Measurements from ENCODE around the gene ARHGAP24.

DNA sequence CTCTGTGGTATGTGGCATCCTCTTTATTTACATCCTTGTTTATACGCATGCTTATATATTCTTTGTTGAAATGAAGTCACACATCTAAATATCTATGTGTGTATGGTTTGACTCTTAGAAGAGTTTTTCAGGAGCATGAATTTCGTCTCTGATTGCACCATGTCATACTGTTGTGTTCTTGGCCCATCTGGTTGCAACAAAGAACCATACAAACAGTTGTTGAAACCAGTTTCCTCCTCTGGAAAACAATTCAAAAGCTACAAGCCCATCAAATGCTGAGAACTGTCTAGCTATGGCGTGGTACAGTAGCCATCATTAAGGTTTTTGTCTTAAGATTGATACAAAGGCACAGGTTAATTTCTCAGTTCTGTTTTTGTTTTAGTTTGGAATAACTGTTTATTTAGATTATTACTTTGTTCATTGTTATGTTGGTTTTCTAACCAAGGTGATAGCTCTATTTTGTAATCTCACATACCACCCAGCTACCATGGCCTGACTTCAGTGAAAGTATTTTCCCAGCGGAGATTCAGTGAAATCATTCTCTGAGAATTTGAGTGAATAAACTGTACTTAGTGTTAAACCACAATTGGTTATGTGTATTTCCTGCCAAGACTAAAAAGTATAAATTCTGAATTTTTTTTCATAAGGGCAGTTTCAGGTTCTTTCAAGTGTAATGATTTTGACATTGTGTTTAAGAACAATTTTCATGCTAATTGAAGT, 91.0 kb downstream of the ARHGAP24 start:
- no peak for TF ChIP-seq TAF1 (IDR thresholded peaks at IDR 0.05; ENCODE audit: borderline replicate concordance, insufficient read depth, low read length)
- TF ChIP-seq FOXP2 (optimal IDR thresholded peaks at IDR 0.05; ENCODE audit: borderline replicate concordance, extremely low read depth, extremely low read length, insufficient read depth), result no peak
- TF ChIP-seq, protein P1, sequence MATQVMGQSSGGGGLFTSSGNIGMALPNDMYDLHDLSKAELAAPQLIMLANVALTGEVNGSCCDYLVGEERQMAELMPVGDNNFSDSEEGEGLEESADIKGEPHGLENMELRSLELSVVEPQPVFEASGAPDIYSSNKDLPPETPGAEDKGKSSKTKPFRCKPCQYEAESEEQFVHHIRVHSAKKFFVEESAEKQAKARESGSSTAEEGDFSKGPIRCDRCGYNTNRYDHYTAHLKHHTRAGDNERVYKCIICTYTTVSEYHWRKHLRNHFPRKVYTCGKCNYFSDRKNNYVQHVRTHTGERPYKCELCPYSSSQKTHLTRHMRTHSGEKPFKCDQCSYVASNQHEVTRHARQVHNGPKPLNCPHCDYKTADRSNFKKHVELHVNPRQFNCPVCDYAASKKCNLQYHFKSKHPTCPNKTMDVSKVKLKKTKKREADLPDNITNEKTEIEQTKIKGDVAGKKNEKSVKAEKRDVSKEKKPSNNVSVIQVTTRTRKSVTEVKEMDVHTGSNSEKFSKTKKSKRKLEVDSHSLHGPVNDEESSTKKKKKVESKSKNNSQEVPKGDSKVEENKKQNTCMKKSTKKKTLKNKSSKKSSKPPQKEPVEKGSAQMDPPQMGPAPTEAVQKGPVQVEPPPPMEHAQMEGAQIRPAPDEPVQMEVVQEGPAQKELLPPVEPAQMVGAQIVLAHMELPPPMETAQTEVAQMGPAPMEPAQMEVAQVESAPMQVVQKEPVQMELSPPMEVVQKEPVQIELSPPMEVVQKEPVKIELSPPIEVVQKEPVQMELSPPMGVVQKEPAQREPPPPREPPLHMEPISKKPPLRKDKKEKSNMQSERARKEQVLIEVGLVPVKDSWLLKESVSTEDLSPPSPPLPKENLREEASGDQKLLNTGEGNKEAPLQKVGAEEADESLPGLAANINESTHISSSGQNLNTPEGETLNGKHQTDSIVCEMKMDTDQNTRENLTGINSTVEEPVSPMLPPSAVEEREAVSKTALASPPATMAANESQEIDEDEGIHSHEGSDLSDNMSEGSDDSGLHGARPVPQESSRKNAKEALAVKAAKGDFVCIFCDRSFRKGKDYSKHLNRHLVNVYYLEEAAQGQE (IDR thresholded peaks at IDR 0.05; ENCODE audit: insufficient read depth in 1 of 2, low read depth in 2 of 2, low read length in 2 of 2), result no peak
- TF ChIP-seq POLR2AphosphoS5 (IDR thresholded peaks at IDR 0.05; ENCODE audit: low read depth, low read length), result no peak
